A549 treated with ZK216348 at 1 μM for 4 hours (cell line): ENCODE results near the gene BRK1. TPM values are rescaled to one million over a fixed set of nuclear protein-coding genes. Genes with fewer than 3 reads are reported as not detected.

ENCODE experiments used
- total RNA-seq: library from RNA; stranded (reverse); fragments of 200-300 nt; extraction: Qiagen RNA extraction; gene quantifications from 5 replicates; pipeline ENCODE4 v1.2.3, GENCODE V29; 2022; ENCODE audit warnings: low read depth

BRK1 gene
- 168 to 188 TPM (median 174 TPM) in 5 replicates for total RNA-seq

DNA sequence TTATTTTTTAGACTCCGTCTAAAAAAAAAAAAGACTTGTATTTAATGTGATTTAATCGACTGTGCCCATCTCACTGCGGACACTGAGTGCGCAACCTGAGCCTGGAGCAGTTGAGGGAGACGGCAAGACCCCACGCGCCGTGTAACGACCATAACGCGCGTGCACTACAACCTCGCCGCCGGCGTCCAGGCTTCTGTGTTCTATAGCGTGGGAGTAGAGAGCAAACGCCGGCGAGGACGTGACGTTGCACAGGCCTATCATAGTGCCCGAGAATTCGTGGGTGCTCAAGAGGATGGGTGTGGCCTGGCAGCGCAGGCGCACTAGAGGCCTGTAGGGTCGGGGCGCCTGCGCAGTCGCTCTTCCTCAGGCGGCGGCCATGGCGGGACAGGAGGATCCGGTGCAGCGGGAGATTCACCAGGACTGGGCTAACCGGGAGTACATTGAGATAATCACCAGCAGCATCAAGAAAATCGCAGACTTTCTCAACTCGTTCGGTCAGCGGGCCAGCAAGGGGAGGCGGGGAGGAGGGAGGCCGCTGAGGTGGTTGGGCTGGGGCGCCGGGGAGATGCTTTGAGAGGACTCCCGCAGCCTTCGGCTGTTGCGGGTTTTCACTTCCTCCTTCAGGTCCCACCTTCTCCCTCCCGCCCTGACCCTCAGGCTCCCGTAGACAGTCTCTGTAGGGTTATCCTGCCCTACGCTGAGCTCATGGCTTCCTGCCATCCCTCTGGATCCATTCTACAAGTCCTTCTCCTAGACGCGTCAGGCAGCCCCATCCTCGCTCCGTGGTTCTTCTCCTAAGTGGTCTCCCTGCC, at the start of gene BRK1:
BRK1 (plus strand) TSS at position 350 of the 812 bp plus-strand sequence; CDS start at position 377, 27 bp downstream.

GRCh38 chr3:10108091-10108490, 7.4 kb upstream of the BRK1 start, which contains the start of gene FANCD2OS:
Gene FANCD2OS, minus strand, starts transcription at chr3:10108255. Its CDS starts 3,481 bp downstream, at chr3:10104774.

DNA sequence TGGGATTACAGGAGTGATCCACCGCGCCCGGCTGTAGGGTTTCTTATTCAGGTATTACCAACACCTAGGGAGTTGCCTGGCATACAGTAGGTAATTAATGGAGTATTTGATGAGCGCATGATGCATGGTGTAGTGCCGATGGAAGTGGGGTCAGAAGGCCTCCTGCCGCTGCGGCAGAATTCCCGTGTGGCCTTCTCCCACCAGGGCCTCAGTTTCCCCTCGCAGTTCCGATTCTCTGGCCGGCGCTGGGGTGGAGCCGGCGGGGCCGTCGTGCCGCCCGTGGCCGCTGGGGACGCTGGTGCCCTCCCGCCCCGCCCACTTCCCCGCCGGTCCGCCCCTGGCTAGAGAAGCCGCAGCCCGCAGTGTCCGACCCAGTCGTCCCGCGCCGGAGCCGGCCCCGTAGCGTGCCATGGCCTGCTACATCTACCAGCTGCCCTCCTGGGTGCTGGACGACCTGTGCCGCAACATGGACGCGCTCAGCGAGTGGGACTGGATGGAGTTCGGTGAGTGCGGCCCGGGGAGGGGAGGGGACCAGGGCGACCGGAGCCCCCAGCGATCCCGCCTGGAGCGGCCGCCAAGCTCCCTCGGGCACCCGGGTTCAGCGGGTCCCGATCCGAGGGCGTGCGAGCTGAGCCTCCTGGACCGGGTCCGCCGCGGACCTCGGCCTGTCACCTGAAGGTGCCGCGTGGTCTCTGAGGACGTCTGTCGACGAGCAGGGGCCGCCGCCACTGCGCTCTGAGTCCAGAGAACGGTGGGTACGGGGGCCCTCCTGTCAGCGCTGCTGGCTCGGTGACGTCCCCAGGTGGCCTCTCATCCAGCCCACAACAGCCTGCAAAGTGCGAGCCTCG, 49.3 kb downstream of the BRK1 start, which contains the start of gene IRAK2:
IRAK2 (plus strand) TSS at position 374 of the 848 bp plus-strand sequence; CDS start at position 410, 36 bp downstream.

Other genes with a start within 250 kb of the BRK1 start
- 26.1 to 42.7 TPM (median 29.8 TPM) in 5 replicates for gene CIDEC, start 235.4 kb upstream of the BRK1 start, total RNA-seq
- gene JAGN1, start 225.1 kb upstream of the BRK1 start, total RNA-seq = 72.0 to 87.1 TPM (median 82.0 TPM) in 5 replicates
- gene IL17RE, start 212.8 kb upstream of the BRK1 start, total RNA-seq = 1.1 to 4.2 TPM (median 1.5 TPM) in 5 replicates
- gene IL17RC, start 198.6 kb upstream of the BRK1 start, total RNA-seq = 15.2 to 24.5 TPM (median 18.9 TPM) in 5 replicates
- gene CRELD1, start 181.8 kb upstream of the BRK1 start, total RNA-seq = 8.1 to 15.6 TPM (median 13.7 TPM) in 5 replicates
- 0.66 to 1.8 TPM (median 1.5 TPM) in 5 replicates for gene PRRT3, start 163.3 kb upstream of the BRK1 start, total RNA-seq
- 109 to 129 TPM (median 119 TPM) in 5 replicates for gene EMC3, start 128.8 kb upstream of the BRK1 start, total RNA-seq
- 18.3 to 24.5 TPM (median 19.5 TPM) in 5 replicates for gene FANCD2, start 89.2 kb upstream of the BRK1 start, total RNA-seq
- not detected in 5 replicates for gene FANCD2OS, start 7.4 kb upstream of the BRK1 start, total RNA-seq
- 26.4 to 35.6 TPM (median 31.2 TPM) in 5 replicates for gene VHL, start 26.1 kb downstream of the BRK1 start, total RNA-seq
- 17.2 to 22.0 TPM (median 20.3 TPM) in 5 replicates for gene IRAK2, start 49.2 kb downstream of the BRK1 start, total RNA-seq
- 30.1 to 40.3 TPM (median 34.6 TPM) in 5 replicates for gene TATDN2, start 132.8 kb downstream of the BRK1 start, total RNA-seq
- not detected in 5 replicates for gene GHRL, start 177.3 kb downstream of the BRK1 start, total RNA-seq
- gene SEC13, start 205.4 kb downstream of the BRK1 start, total RNA-seq = 173 to 218 TPM (median 203 TPM) in 5 replicates